AG04449 (cell line): ENCODE data around the gene TMEM52.

Experiments
- CTCF ChIA-PET: fragments of 350-600 bp; formaldehyde crosslinking; extraction: SDS; loops from one replicate; lab custom pipeline; 2021; ENCODE audit warnings: antibody characterized with exemption; lab: Yijun Ruan, JAX
- POLR2A ChIA-PET: fragments of 400-600, 350-600 bp; formaldehyde crosslinking; extraction: SDS; loops from one replicate; lab custom pipeline; 2020; ENCODE audit warnings: antibody characterized with exemption, inconsistent platforms; lab: Yijun Ruan, JAX
- DNase-seq: peaks from one replicate; pipeline ENCODE4 v3.0.0-alpha.2; 2010; ENCODE audit warnings: low read depth, low spot score
- H3K4me3 ChIP-seq: 2 replicates; pipeline ENCODE4 v1.5.1; 2011; ENCODE audit warnings: low read depth, mild to moderate bottlenecking, control low read depth, low read length
- CTCF ChIP-seq: IDR thresholded peaks from one replicate; pipeline ENCODE4 v1.5.1; 2011; ENCODE audit warnings: mild to moderate bottlenecking, moderate library complexity, low read length, control low read depth, inconsistent platforms; ENCODE audit not compliant: insufficient read depth; ENCODE audit errors: missing control alignments

Gene TMEM52

GRCh38 chr1:1894354-1895059 lies 24.6 kb downstream of the TMEM52 start:
- POLR2A ChIA-PET: interaction anchor here (0.6 kb wide), 1 partner anchor 118 kb away, joined by 3 read pairs; no protein-coding TSS in a partner anchor

GRCh38 chr1:1893997-1894353 lies 25.1 kb downstream of the TMEM52 start:
- POLR2A ChIA-PET: interaction anchor here (0.6 kb wide), 1 partner anchor 118 kb away, joined by 3 read pairs; no protein-coding TSS in a partner anchor
- CTCF ChIA-PET: interaction anchor here (6.7 kb wide), 1 partner anchor 14 kb away, joined by 75 read pairs; no protein-coding TSS in a partner anchor
- H3K4me3 ChIP-seq: no peak overlapping the region
- DNase-seq: no peak
- no peak for TF ChIP-seq CTCF

More at GRCh38 chr1:1894354-1895059, 24.6 kb downstream of the TMEM52 start:
- no peak for DNase-seq
- TF ChIP-seq CTCF: no peak
- CTCF ChIA-PET: interaction anchor here (1.1 to 6.7 kb wide), 2 partner anchors 10 to 13 kb away, joined by 3 to 75 read pairs; no protein-coding TSS in a partner anchor
- no peak overlapping the region for H3K4me3 ChIP-seq

GRCh38 chr1:1893291-1893985 lies 25.6 kb downstream of the TMEM52 start:
- CTCF ChIA-PET: no interaction called here
- POLR2A ChIA-PET: no interaction called here
- DNase-seq: no peak
- no peak overlapping the region for H3K4me3 ChIP-seq
- no peak for TF ChIP-seq CTCF

GRCh38 chr1:1892763-1893120 lies 26.3 kb downstream of the TMEM52 start:
- ChIA-PET CTCF (interaction anchor here (1.0 to 2.0 kb wide), 2 partner anchors 9 to 14 kb away, joined by 3 to 21 read pairs; no protein-coding TSS in a partner anchor), POLR2A (no interaction called here)
- H3K4me3 ChIP-seq: no peak overlapping the region; the same call in 1 of the 2 replicates
- TF ChIP-seq CTCF: no peak
- no peak for DNase-seq

- ChIA-PET POLR2A (interaction anchor here (1.0 kb wide), 1 partner anchor 17 kb away, joined by 4 read pairs; no protein-coding TSS in a partner anchor), CTCF (interaction anchor here (1.0 to 2.0 kb wide), 2 partner anchors 10 to 15 kb away, joined by 3 to 21 read pairs; no protein-coding TSS in a partner anchor)
- no peak for DNase-seq
- TF ChIP-seq CTCF: no peak
- peak overlapping the region; percentile 79 for H3K4me3 ChIP-seq
These were observed 26.9 kb downstream of the TMEM52 start for GRCh38 chr1:1892079-1892762.
